Suprapubic skin (tissue), 4 donors: ENCODE results near the gene RNF223. TPM values are rescaled to one million over a fixed set of nuclear protein-coding genes. Genes with fewer than 3 reads are reported as not detected.
"Not testable (repeated sequence)": the region's sequence is repeated elsewhere in the genome, so short reads cannot be mapped to it uniquely, and the experiment has no call there.

ENCODE experiments used
- DNase-seq, 2 donors: peaks; one replicate each; pipeline ENCODE4 v3.0.0-alpha.2; 2019; ENCODE audit warnings: low spot score in 2 of 2
- H3K27ac ChIP-seq: fragments of 200-600 bp; sonication (generic); one replicate; pipeline ENCODE4 v1.5.1; 2019
- H3K27me3 ChIP-seq: fragments of 200-600 bp; sonication (generic); one replicate; pipeline ENCODE4 v1.5.1; 2019
- H3K36me3 ChIP-seq: fragments of 200-600 bp; sonication (generic); one replicate; pipeline ENCODE4 v1.5.1; 2019
- H3K4me1 ChIP-seq: fragments of 200-600 bp; sonication (generic); one replicate; pipeline ENCODE4 v1.5.1; 2019
- H3K4me3 ChIP-seq: fragments of 200-600 bp; sonication (generic); one replicate; pipeline ENCODE4 v1.5.1; 2019; ENCODE audit warnings: mild to moderate bottlenecking
- H3K9me3 ChIP-seq: fragments of 200-600 bp; sonication (generic); one replicate; pipeline ENCODE4 v1.5.1; 2019
- CTCF ChIP-seq, 2 donors: fragments of 200-600 bp in 1 of 2; fragments of 450-650 bp in 1 of 2; sonication (generic) in 1 of 2; IDR thresholded peaks; one replicate each; pipeline ENCODE4 v1.5.1; 2016 to 2019; ENCODE audit warnings: antibody characterized with exemption in 2 of 2, mild to moderate bottlenecking in 1 of 2, moderate library complexity in 1 of 2
- EP300 ChIP-seq: sonication (generic); formaldehyde crosslinking; IDR thresholded peaks from one replicate; pipeline ENCODE4 v1.6.1; 2017; ENCODE audit warnings: antibody characterized with exemption
- POLR2A ChIP-seq, 2 donors: fragments of 450-650 bp; IDR thresholded peaks; one replicate each; pipeline ENCODE4 v1.6.1; 2017; ENCODE audit warnings: antibody characterized with exemption in 2 of 2, mild to moderate bottlenecking in 2 of 2, moderate library complexity in 2 of 2
- POLR2AphosphoS5 ChIP-seq, 3 donors: sonication (generic); formaldehyde crosslinking; IDR thresholded peaks; one replicate each; pipeline ENCODE4 v1.6.1; 2017; ENCODE audit warnings: antibody characterized with exemption in 3 of 3
- WGBS: methylation state at CpG from one replicate; pipeline ENCODE4 v1.1.5; 2018; 5-methylcytosine and 5-hydroxymethylcytosine counted together
- total RNA-seq, 4 donors: library from RNA; depleted of rRNA; stranded (reverse); fragments of >200 nt; gene quantifications; one replicate each; pipeline ENCODE4 v1.1.0, GENCODE V29; 2016

Gene RNF223
- total RNA-seq, 4 donors from 2014 or later = 1.8 to 4.9 (median 4.8) TPM

DNA sequence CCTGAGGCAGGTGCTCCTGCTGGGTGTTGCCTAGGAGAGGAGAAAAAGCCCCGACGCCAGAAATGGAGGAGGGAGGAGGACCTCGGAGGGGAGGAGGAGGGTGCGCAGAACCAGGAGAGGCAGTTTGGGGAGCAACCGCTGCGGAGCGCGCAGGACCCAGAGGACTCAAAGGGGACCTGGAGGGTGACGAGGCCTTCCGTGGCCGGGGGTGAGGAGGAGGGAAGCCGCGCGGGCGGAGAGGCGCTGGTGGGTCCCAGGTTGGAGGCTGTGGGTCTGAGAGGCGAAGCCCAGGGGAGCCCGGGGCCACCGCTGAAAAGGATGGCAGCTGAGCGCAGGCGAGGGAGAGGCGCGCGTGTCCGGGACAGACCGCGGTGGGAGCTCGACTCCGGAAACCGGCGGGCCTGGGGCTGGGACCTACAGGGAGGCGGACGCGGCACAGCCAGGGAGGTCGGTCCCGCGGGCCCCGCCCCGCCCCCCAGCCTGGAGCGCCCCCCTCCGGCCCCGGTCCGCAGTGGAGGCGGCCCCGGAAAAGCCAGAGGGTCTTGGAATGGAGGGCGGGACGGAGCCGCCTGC lies 15.1 kb downstream of the RNF223 start:
- H3K4me3 ChIP-seq = peak overlapping the region; percentile 57
- peaks cover 76% of the 10 kb centered on the region for H3K27me3 ChIP-seq
- H3K4me1 ChIP-seq = peaks cover 42% of the 10 kb centered on the region
- no peak for DNase-seq
- H3K9me3 ChIP-seq = no peaks in the 10 kb centered on the region
- peaks cover 14% of the 10 kb centered on the region for H3K36me3 ChIP-seq
- TF ChIP-seq POLR2A (IDR thresholded peaks at IDR 0.05) (no peak), EP300 (no peak), CTCF (IDR thresholded peaks at IDR 0.05) (no peak)
- H3K27ac ChIP-seq = no peak overlapping the region
- 3% methylated on average over 17 of the region's 48 CpGs for WGBS

DNA sequence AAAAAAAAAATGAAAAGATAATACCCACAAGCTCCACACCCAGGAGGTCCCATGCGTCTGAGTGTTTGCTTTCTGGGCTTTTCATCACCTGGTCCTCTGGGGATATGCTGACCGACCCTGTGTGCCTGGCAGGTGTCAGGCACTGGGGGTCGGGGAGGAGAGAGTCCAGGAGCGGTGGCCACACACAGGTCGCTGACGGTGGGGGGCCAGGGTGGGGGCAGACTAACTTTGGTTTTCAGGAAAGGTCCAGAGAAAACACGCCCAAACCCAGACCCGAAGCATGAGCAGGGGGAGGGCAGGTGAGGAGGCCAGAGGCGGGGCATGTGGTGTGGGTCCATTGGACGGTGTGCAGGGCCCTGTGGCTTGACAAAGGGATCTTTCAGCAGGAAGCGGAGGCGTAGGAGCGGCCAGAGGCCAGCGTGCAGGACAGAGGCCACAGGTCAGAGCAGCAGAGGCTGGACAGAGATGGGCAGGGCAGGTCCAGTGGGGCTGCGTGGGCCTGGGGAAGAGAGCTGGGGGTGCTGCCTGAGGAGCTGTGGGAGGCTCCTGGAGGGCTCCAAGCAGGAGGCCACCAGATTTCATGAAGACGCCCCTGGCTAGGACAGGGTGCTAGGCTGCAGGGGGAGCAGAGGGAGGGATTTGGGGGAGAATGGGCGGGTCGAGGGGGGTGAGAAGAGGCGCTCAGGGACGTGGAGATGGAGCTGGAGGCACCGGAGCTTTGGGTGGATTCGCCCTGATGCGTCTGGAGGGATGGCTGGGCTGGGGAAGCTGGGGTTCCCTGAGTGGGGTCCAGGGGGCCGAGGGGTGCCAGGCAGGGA lies 15.8 kb downstream of the RNF223 start:
- 26% methylated on average over 24 of the region's 24 CpGs for WGBS
- peaks cover 69% of the 10 kb centered on the region for H3K27me3 ChIP-seq

GRCh38 chr1:1057769-1058087 lies 16.4 kb downstream of the RNF223 start:
- H3K4me3 ChIP-seq, DNase-seq, H3K27ac ChIP-seq, H3K9me3 ChIP-seq: not testable (repeated sequence)
- Histone ChIP-seq H3K4me1 (peaks cover 33% of the 10 kb centered on the region), H3K36me3 (peaks cover 26% of the 10 kb centered on the region), H3K27me3 (peaks cover 64% of the 10 kb centered on the region)
- WGBS = 78% methylated on average over 15 of the region's 15 CpGs

More for the DNA sequence above, 15.8 kb downstream of the RNF223 start:
- no peaks in the 10 kb centered on the region for H3K9me3 ChIP-seq
- DNase-seq = no peak
- peaks cover 36% of the 10 kb centered on the region for H3K4me1 ChIP-seq
- H3K36me3 ChIP-seq = peaks cover 21% of the 10 kb centered on the region
- no peak overlapping the region for H3K27ac ChIP-seq
- TF ChIP-seq POLR2AphosphoS5 (IDR thresholded peaks at IDR 0.05) (no peak), EP300 (no peak), CTCF (IDR thresholded peaks at IDR 0.05) (no peak), POLR2A (IDR thresholded peaks at IDR 0.05) (no peak)
- peak overlapping the region; percentile 57 for H3K4me3 ChIP-seq

DNA sequence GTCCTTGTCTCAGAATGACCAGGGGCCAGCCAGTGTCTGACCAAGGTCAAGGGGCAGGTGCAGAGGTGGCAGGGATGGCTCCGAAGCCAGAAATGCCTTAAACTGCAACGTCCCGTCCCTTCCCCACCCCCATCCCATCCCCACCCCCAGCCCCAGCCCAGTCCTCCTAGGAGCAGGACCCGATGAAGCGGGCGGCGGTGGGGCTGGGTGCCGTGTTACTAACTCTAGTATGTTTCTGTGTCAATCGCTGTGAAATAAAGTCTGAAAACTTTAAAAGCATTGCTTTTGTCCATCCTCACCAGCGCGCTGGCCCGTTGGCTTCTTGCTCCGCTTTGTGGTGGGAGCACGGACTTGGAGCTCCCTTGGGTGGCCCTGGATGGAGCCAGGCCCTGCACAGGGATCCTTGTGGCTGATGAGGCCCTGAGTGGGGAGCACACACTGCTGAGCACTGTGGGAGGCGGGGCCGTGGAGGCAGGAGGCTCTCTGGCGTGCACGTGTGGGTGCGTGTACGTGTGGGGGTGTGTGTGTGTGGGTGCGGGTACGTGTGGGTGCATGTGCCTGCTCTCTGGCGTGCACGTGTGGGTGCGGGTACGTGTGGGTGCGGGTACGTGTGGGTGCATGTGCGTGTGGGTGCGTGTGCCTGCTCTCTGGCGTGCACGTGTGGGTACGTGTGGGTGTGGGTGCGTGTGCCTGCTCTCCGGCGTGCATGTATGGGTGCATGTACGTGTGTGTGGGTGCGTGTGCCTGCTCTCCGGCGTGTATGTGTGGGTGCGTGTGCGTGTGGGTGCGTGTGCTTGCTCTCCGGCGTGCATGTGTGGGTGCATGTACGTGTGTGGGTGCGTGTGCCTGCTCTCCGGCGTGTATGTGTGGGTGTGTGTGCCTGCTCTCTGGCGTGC lies 18.0 kb downstream of the RNF223 start:
- H3K27ac ChIP-seq = no peak overlapping the region
- H3K4me1 ChIP-seq = peaks cover 27% of the 10 kb centered on the region
- TF ChIP-seq CTCF (IDR thresholded peaks at IDR 0.05) (no peak), POLR2AphosphoS5 (IDR thresholded peaks at IDR 0.05) (no peak), EP300 (no peak), POLR2A (IDR thresholded peaks at IDR 0.05) (no peak)
- H3K9me3 ChIP-seq = no peaks in the 10 kb centered on the region
- H3K36me3 ChIP-seq = peaks cover 37% of the 10 kb centered on the region
- no peak for DNase-seq
- WGBS = 80% methylated on average over 40 of the region's 50 CpGs
- peaks cover 49% of the 10 kb centered on the region for H3K27me3 ChIP-seq
- H3K4me3 ChIP-seq = no peak overlapping the region

GRCh38 chr1:1054971-1055370 lies 19.1 kb downstream of the RNF223 start:
- Histone ChIP-seq H3K27me3 (peaks cover 38% of the 10 kb centered on the region), H3K4me1 (peaks cover 23% of the 10 kb centered on the region), H3K4me3 (no peak overlapping the region), H3K9me3 (no peaks in the 10 kb centered on the region), H3K36me3 (peaks cover 47% of the 10 kb centered on the region), H3K27ac (no peak overlapping the region)
- no peak for TF ChIP-seq EP300
- no peak for TF ChIP-seq CTCF (IDR thresholded peaks at IDR 0.05)
- no peak for TF ChIP-seq POLR2AphosphoS5 (IDR thresholded peaks at IDR 0.05)
- TF ChIP-seq POLR2A (IDR thresholded peaks at IDR 0.05) = no peak
- DNase-seq = no peak
- WGBS = 90% methylated on average over 15 of the region's 23 CpGs
